ENCODE data around the gene USF1. TPM values are rescaled to one million over a fixed set of nuclear protein-coding genes. Genes with fewer than 3 reads are reported as not detected.
"Not testable (repeated sequence)": the region's sequence is repeated elsewhere in the genome, so short reads cannot be mapped to it uniquely, and the experiment has no call there.

The USF1 gene
- total RNA-seq, 1 donor from 2014 or later = 31.7 TPM

GRCh38 chr1:161021970-161022353, 23.8 kb downstream of the USF1 start:
- no peak for TF ChIP-seq CTCF (IDR thresholded peaks at IDR 0.05; ENCODE audit: borderline replicate concordance)
- Histone ChIP-seq H3K4me3 (peak overlapping the region; percentile 76), H3K27ac (replicated peaks) (no peak overlapping the region), H3K36me3 (no peaks in the 10 kb centered on the region), H3K9me3 (replicated peaks) (no peaks in the 10 kb centered on the region), H3K27me3 (ENCODE audit: low read depth) (peaks cover 4% of the 10 kb centered on the region), H3K4me1 (peaks cover 39% of the 10 kb centered on the region)
- no peak for DNase-seq
- intact Hi-C loops (cut with micrococcal nuclease) = no loop called here

DNA sequence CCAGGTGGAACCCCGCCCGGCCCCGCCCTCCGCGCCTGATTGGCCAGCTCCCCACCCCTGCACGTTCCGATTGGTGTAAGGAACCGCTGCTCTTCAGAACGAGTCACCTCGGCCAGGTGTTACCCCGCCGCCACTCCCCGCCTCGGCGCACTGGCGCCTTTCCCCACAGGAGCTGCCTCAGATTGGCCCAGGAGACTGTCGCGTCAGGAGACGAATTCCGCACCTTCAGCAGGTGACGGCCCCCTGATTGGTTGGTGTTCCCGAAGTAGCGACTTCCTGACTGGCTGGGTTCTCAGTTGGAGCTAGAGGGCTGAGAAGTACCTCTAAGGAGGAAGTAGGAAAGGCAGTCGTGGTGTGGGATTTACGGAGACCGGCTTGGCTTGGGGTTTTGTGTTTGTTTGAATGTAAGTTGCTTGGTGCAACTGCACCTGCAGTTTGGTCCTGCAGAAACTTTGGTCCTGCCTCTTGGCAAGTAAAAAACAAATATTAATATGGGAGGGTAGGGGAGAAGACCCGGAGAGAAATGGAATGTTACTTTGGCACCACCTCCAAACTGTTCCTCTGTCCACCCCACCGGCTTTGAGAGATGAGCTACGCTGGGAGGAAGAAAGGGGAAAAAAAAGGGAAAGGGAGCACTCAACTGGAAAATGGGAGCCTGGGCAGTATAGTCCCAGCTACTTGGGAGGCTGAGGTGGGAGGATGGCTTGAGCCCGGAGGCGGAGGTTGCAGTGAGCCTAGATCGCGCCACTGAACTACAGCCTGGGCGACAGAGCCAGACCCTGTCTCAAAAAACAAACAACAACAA, 24.4 kb downstream of the USF1 start:
- DNase-seq = peak; percentile 79
- intact Hi-C loops (cut with micrococcal nuclease) = no loop called here
- Histone ChIP-seq H3K4me3 (peak overlapping the region; percentile 76), H3K27ac (replicated peaks) (peak overlapping the region; percentile 88), H3K4me1 (peaks cover 39% of the 10 kb centered on the region), H3K27me3 (ENCODE audit: low read depth) (peaks cover 4% of the 10 kb centered on the region), H3K36me3 (no peaks in the 10 kb centered on the region), H3K9me3 (replicated peaks) (no peaks in the 10 kb centered on the region)
- TF ChIP-seq CTCF (IDR thresholded peaks at IDR 0.05; ENCODE audit: borderline replicate concordance) = no peak

- Histone ChIP-seq H3K36me3 (no peaks in the 10 kb centered on the region), H3K27ac (replicated peaks) (peak within 1 kb of the TSS; percentile 88), H3K9me3 (replicated peaks) (no peaks in the 10 kb centered on the region), H3K4me3 (peak within 1 kb of the TSS; percentile 76), H3K27me3 (ENCODE audit: low read depth) (peaks cover 4% of the 10 kb centered on the region), H3K4me1 (peaks cover 39% of the 10 kb centered on the region)
- DNase-seq = no peak
- TF ChIP-seq CTCF (IDR thresholded peaks at IDR 0.05; ENCODE audit: borderline replicate concordance) = peak; percentile 36
- intact Hi-C loops (cut with micrococcal nuclease) = no loop called here
Measured at GRCh38 chr1:161020509-161021164, 25.1 kb downstream of the USF1 start, which contains the start of gene F11R. F11R (minus strand) TSS chr1:161021152; CDS start chr1:161021073, 79 bp downstream.

DNA sequence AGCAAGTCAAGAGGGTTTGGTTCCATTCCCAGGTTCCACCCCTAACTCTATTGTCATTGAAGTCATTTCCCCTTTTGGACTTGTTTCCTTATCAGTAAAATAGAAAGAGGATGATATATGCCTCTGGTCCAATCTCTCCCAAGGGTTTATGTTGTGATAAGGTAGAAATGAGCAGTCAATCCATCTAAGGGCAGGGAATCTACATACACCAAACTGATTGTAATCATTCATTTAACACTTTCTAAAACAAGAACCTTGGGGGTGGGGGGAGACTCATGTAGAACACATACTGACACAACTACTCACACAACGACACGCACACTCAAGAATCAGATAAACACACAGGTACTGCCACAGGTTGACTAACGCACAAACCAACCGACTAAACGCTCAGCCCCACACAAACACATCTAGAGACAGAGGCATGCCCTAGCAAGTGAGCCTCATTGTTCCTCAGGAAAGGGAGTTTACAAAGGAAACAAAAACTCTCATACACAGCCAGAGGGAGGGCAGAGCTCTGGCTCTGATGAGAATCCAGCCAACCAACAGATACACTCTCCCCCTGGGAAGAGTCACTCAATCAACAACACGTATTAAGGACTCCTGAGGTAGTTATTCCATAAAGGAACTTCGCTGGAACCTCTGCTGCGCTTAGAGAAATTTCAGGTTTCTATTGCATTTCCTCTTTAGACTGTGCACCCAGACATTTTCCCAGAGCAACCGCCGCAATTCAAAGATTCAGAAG, 25.9 kb downstream of the USF1 start:
- intact Hi-C loops (cut with micrococcal nuclease) = no loop called here
- peaks cover 43% of the 10 kb centered on the region for H3K4me1 ChIP-seq
- DNase-seq = no peak

DNA sequence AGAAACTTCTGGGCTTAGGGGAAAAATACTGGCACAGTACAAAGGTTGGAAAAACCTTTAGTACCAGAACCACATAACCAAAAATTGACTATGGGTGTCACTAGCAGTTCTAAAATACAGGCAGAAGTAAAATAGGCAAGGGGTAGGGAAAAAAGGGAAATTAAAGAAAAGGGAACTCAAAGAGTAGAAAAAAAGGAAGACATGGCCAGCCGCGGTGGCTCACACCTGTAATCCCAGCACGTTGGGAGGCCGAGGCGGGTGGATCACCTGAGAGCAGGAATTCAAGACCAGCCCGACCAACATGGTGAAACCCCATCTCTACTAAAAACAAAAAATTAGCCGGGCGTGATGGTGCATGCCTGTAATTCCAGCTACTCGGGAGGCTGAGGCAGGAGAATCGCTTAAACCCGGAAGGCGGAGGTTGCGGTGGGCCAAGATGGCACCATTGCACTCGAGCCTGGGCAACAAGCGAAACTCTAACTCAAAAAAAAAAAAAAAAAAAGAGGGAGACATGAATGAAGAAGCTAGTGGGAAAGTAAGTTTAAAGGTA, 26.6 kb downstream of the USF1 start:
- intact Hi-C loops (cut with micrococcal nuclease) = not testable (repeated sequence)
- H3K4me1 ChIP-seq = peaks cover 51% of the 10 kb centered on the region

More for the DNA sequence above, 25.9 kb downstream of the USF1 start:
- Histone ChIP-seq H3K27me3 (ENCODE audit: low read depth) (peaks cover 4% of the 10 kb centered on the region), H3K36me3 (no peaks in the 10 kb centered on the region), H3K4me3 (peak overlapping the region; percentile 76), H3K9me3 (replicated peaks) (no peaks in the 10 kb centered on the region), H3K27ac (replicated peaks) (peak overlapping the region; percentile 88)
- no peak for TF ChIP-seq CTCF (IDR thresholded peaks at IDR 0.05; ENCODE audit: borderline replicate concordance)

More for the DNA sequence above, 26.6 kb downstream of the USF1 start:
- DNase-seq; H3K27me3 ChIP-seq (ENCODE audit: low read depth); H3K9me3 ChIP-seq (replicated peaks); H3K36me3 ChIP-seq: not testable (repeated sequence)
- Histone ChIP-seq H3K27ac (replicated peaks) (peak overlapping the region; percentile 88), H3K4me3 (peak overlapping the region; percentile 76)

All from left ventricle myocardium inferior (tissue), 1 donor.